GM12878 (cell line): ENCODE data around the gene ARMH1. TPM values are rescaled to one million over a fixed set of nuclear protein-coding genes. Genes with fewer than 3 reads are reported as not detected.

Source experiments
- BHLHE40 ChIP-seq, 2 experiments: fragments of 450-650 bp in 1 of 2; IDR thresholded peaks; 2 replicates each; pipeline ENCODE4 v1.6.1; 2011 to 2017; ENCODE audit warnings: low read depth in 2 of 2, borderline replicate concordance in 1 of 2, improper control_type of control experiment in 1 of 2, low read length in 1 of 2, mild to moderate bottlenecking in 1 of 2
- CEBPB ChIP-seq, 2 experiments: fragments of 150-350 bp in 1 of 2; IDR thresholded peaks; 2 replicates each; pipeline ENCODE4 v1.6.1; 2012 to 2014; ENCODE audit warnings: low read depth in 2 of 2, low read length in 2 of 2, borderline replicate concordance in 1 of 2, inconsistent platforms in 1 of 2
- CHD2 ChIP-seq: IDR thresholded peaks from 2 replicates; pipeline ENCODE4 v1.6.1; 2011; ENCODE audit warnings: low read depth, low read length, improper control_type of control experiment, borderline replicate concordance
- DPF2 ChIP-seq: fragments of 450-650 bp; IDR thresholded peaks from 2 replicates; pipeline ENCODE4 v1.6.1; 2017; ENCODE audit warnings: mild to moderate bottlenecking
- HDGF ChIP-seq: fragments of 450-650 bp; IDR thresholded peaks from 2 replicates; pipeline ENCODE4 v1.6.1; 2016; ENCODE audit warnings: antibody characterized with exemption
- MYB ChIP-seq: fragments of 150-350 bp; IDR thresholded peaks from 2 replicates; pipeline ENCODE4 v1.6.1; 2014; ENCODE audit warnings: mild to moderate bottlenecking, low read depth, low read length, borderline replicate concordance
- RCOR1 ChIP-seq: conservative IDR thresholded peaks from 2 replicates; pipeline ENCODE4 v1.6.1; 2012; ENCODE audit warnings: low read depth, low read length, improper control_type of control experiment
- SMC3 ChIP-seq: IDR thresholded peaks from 2 replicates; pipeline ENCODE4 v1.6.1; 2011; ENCODE audit warnings: low read length, improper control_type of control experiment, borderline replicate concordance
- SREBF1 ChIP-seq: IDR thresholded peaks from 2 replicates; pipeline ENCODE4 v1.6.1; 2012; ENCODE audit warnings: mild to moderate bottlenecking, low read length
- SRF ChIP-seq, 2 experiments: IDR thresholded peaks; 2 replicates each; pipeline ENCODE4 v1.6.1; 2011; ENCODE audit warnings: low read depth in 2 of 2, low read length in 2 of 2, mild to moderate bottlenecking in 1 of 2, moderate library complexity in 1 of 2
- TARDBP ChIP-seq: IDR thresholded peaks from 2 replicates; pipeline ENCODE4 v1.6.1; 2016; ENCODE audit warnings: borderline replicate concordance
- ZNF217 ChIP-seq: fragments of 450-650 bp; IDR thresholded peaks from 2 replicates; pipeline ENCODE4 v1.6.1; 2017; ENCODE audit warnings: antibody characterized with exemption, mild to moderate bottlenecking
- ZNF622 ChIP-seq: fragments of 450-650 bp; IDR thresholded peaks from 2 replicates; pipeline ENCODE4 v1.6.1; 2017; ENCODE audit warnings: mild to moderate bottlenecking, inconsistent platforms
- polyA plus RNA-seq, 11 experiments: library from polyadenylated mRNA; depleted of rRNA in 4 of 11; unstranded in 6 of 11; stranded (reverse) in 5 of 11; fragments of >200 nt; fragmentation: Nextera tagmentation in 4 of 11; fragmentation: Illumina TruSeq in 1 of 11; extraction: Ambion mirVana in 4 of 11; extraction: Trizol in 1 of 11; gene quantifications; 1 replicate in 1 of 11; 2 replicates in 10 of 11; pipeline versions ENCODE4 v1.2.1 to v1.2.3, GENCODE V29; 2011 to 2016; ENCODE audit warnings: inconsistent platforms in 2 of 11, missing spikeins in 2 of 11, low read depth in 1 of 11
- total RNA-seq, 4 experiments: library from RNA; depleted of rRNA in 3 of 4; stranded (reverse); fragments of >200 nt in 3 of 4; fragmentation: Illumina TruSeq in 1 of 4; extraction: Trizol in 1 of 4; gene quantifications; 2 replicates each; pipeline versions ENCODE4 v1.2.1 to v1.2.3, GENCODE V29; 2013 to 2021
- TF ChIP-seq, protein P1 (sequence below): fragments of 450-650 bp; IDR thresholded peaks from 2 replicates; pipeline ENCODE4 v1.6.1; 2017; ENCODE audit warnings: mild to moderate bottlenecking, low read depth, inconsistent platforms; ENCODE audit not compliant: poor library complexity, severe bottlenecking

Gene ARMH1
- total and polyA plus RNA-seq, 10 of the 15 experiments (the other 5 are each of a cell fraction or from before 2014, with no cell fraction given): 0.93 to 43.9 (median 8.2) TPM

GRCh38 chr1:44721485-44722361 is 47.2 kb downstream of the ARMH1 start (continued):
- peak; percentile 87 for TF ChIP-seq MYB
- peak in 1 of 2 experiments; percentile 84; a peak in 2 of 4 replicates for TF ChIP-seq SRF (IDR thresholded peaks at IDR 0.05; ENCODE audit: low read depth in 2 of 2, low read length in 2 of 2)
- no peak for TF ChIP-seq SMC3
- TF ChIP-seq CEBPB (IDR thresholded peaks at IDR 0.05; ENCODE audit: borderline replicate concordance in 1 of 2, low read depth in 2 of 2, low read length in 2 of 2): peak in 1 of 2 experiments; percentile 100; a peak in 2 of 4 replicates
- TF ChIP-seq CHD2: peak; percentile 90
- TF ChIP-seq TARDBP: peak; percentile 100
- TF ChIP-seq RCOR1: 0 out of 2 replicates have a peak, but pooled peaks have one; percentile 92
- no peak for TF ChIP-seq ZNF217
- peak; percentile 54 to 60 for TF ChIP-seq BHLHE40 (IDR thresholded peaks at IDR 0.05; ENCODE audit: borderline replicate concordance in 1 of 2, low read depth in 2 of 2, low read length in 1 of 2)
- peak; percentile 75; the same call in 1 of the 2 replicates for TF ChIP-seq DPF2
- TF ChIP-seq, protein P1, sequence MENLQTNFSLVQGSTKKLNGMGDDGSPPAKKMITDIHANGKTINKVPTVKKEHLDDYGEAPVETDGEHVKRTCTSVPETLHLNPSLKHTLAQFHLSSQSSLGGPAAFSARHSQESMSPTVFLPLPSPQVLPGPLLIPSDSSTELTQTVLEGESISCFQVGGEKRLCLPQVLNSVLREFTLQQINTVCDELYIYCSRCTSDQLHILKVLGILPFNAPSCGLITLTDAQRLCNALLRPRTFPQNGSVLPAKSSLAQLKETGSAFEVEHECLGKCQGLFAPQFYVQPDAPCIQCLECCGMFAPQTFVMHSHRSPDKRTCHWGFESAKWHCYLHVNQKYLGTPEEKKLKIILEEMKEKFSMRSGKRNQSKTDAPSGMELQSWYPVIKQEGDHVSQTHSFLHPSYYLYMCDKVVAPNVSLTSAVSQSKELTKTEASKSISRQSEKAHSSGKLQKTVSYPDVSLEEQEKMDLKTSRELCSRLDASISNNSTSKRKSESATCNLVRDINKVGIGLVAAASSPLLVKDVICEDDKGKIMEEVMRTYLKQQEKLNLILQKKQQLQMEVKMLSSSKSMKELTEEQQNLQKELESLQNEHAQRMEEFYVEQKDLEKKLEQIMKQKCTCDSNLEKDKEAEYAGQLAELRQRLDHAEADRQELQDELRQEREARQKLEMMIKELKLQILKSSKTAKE: peak; percentile 84
- TF ChIP-seq HDGF: 0 out of 2 replicates have a peak, but pooled peaks have one; percentile 14
- 0 out of 2 replicates have a peak, but pooled peaks have one; percentile 40 for TF ChIP-seq SREBF1
- TF ChIP-seq ZNF622: no peak
